HL-60/S4 (cell line): ENCODE measurements around the gene IER5.

Experiments used
- in situ Hi-C: fragments of 300-500 bp; cut with MboI; formaldehyde crosslinking; loops from 2 replicates; pipeline ENCODE4 v1.14.3; 2022; ENCODE audit warnings: low sequenced_read_pairs

The IER5 gene

DNA sequence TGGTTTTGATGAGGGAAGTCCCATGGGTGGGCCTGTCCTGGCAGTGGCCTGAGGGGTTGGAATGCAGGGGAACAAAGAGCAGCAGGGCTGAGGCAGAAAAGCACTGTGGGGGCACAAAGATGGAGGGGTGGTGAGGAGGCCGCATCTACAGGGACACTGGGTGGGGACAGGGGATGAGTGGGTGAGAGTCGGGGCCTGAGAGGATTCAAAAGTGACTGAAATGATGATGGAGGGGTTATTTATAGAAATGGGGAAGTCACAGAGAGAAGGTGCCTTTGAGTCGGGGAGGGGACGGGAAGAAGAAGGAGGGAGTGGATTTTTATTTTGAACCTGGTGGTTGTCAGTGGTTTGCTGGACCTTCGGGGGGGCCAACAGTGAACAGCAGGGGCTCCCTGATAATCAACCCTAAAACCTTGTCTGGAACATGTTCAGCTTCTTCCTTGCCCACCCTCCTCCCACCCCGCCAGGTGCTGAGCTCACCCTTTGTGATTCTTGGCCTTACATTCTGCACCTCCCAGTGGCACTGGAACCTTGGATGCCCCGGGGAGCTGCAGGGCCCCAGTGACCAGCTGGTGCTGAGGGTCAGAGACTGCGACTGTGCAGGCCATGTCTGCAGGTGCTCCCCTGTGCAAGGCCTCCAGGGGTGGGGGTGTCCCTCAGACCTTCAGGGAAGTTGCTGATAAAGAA is 42.9 kb downstream of the IER5 start:
- in situ Hi-C loops = no loop called here

DNA sequence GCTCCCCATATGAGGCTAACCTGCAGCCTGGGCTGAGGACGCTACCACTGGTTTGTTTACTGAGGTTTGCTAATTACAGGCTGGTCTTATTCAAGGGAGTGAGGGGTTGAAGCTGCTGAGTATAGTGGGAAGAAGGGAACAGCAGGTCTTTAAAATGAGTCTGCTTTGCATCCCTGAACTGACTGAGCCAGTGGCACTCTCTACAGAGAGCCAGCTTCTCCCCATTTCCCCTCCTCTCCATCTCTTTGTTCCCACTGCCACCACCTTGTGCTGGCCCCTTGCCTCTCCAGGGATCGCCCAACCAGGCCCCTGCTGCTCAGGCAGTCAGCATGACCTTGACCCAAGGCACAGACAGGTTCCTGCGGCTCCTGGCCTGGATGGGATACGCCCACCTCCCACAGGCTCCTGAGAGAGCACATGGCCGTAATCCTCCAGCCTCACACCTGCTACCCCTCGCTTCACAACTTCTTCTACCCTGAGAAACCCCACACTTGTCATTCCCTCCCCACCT is 45.0 kb downstream of the IER5 start:
- in situ Hi-C loops = no loop called here

- in situ Hi-C loops = no loop called here
These were observed 45.5 kb downstream of the IER5 start for GRCh38 chr1:181133969-181134418.

DNA sequence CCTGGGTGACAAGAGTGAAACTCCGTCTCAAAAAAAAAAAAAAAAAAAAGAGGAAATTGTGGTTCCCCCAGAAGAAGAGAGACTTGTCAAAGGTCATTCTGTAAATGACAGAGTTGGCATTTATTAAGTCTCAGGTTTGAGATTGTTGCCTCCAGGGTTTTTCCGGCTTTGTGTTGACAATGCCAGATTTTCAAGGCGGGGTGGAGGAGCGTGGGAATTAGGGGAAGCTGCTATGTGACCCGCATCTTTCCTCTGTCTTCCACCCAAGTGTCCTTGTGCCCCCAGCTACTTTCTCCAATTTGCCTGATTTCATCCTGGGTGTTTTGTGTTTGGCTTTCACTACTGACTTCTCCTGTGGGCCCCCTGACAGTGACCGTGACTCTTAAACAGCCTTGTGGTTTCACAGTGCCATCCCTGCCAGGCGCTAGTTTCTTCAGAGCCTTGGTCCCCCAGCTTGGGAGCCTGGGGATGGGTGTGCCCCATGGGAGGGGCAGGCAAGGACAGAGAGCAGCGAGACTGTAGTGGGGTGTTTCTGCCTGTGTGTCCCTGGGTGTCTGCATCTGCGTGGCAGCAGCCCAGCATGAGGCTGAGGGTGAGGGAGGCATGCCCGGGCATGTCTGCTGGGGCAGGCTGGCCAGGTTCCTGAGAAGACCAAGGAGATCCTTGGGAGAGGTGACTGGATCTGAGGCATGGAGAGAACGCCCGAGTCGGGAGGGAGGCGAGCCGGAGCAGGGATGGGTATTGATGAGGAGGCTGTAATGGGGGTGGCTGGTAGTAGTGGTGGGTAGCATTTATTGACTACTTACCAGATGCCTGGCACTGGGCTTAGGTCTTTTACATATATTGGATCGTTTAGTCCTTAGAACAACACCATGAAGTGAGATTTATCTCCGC is 46.3 kb downstream of the IER5 start:
- in situ Hi-C loops = no loop called here

GRCh38 chr1:181135437-181135731 is 46.9 kb downstream of the IER5 start:
- in situ Hi-C loops = no loop called here

- in situ Hi-C loops = no loop called here
These were observed 47.6 kb downstream of the IER5 start for GRCh38 chr1:181135815-181136737.

DNA sequence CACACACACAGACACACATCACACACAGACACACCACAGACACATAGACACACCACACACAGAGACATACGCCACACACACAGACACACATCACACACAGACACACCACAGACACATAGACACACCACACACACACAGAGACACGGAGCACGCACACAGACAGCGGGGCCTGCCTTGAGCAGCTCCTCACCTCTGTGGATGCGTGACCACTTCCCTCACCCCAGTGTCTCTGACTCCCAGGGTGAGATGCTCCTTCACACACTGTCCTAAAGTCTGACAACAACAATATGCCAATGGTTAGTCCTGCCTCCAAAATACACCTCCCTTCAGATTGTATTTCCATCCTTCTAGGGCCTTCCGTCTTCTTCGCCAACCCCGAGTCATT is 48.2 kb downstream of the IER5 start:
- in situ Hi-C loops = no loop called here

GRCh38 chr1:181137217-181137743 is 48.8 kb downstream of the IER5 start:
- in situ Hi-C loops = no loop called here

DNA sequence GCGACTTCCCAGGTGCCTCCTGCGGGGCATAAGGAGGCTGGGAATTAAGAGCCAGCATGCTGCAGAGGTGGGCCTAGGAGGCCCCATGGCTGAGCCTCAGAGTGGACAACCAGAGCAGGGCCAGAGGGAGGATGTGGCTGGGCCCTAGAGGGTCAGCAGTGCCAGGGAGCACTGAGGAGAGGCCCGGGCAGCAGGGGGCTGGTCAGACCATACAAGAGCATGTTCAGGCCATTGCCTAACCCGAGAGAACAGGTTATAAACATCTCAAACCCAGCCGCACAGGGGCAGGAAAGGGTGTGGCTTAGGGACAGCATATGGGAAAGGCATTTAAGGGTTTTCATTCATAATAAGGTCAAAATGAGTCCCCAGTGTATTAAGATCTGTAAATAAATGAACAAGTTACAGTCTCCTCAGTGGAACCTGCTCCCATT is 51.1 kb downstream of the IER5 start:
- in situ Hi-C loops = loop anchor here (5.0 kb wide), 2 partner anchors 102 to 257 kb away; no protein-coding TSS in a partner anchor

DNA sequence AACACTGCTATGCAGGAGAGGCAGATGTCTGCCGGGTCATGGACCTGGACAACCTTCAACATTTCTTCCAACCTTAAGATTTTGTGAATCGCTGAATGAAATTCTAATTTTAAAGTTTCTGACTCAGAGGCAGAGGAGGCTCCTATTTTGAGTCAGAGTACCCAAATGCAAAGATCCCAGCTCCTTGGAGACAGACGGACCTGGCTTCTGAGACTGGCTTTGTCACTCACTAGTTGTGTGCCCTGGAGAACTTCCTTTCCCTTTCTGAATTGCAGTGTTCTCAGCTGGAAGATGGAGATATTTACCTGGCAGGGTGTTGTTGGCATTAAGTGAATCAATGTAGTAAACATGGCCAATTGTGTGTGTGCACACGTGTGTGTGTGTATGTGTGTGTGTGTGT is 51.9 kb downstream of the IER5 start:
- in situ Hi-C loops = loop anchor here (5.0 kb wide), 2 partner anchors 103 to 258 kb away; no protein-coding TSS in a partner anchor

- in situ Hi-C loops = loop anchor here (5.0 kb wide), 2 partner anchors 104 to 259 kb away; no protein-coding TSS in a partner anchor
These were observed 52.4 kb downstream of the IER5 start for GRCh38 chr1:181140891-181141290.

GRCh38 chr1:181141431-181141910 is 53.0 kb downstream of the IER5 start:
- in situ Hi-C loops = loop anchor here (5.0 kb wide), 2 partner anchors 104 to 259 kb away; no protein-coding TSS in a partner anchor
